Astrocyte (in vitro differentiated cells and primary cell): Measurements from ENCODE around the gene UBE2V1.

ENCODE experiments used
- CTCF ChIP-seq: IDR thresholded peaks from 2 replicates; pipeline ENCODE4 v1.5.1; 2011; ENCODE audit warnings: low read depth, mild to moderate bottlenecking, inconsistent platforms, low read length, moderate library complexity; ENCODE audit not compliant: insufficient read depth
- EZH2 ChIP-seq: IDR thresholded peaks from 2 replicates; pipeline ENCODE4 v1.6.1; 2012; ENCODE audit warnings: mild to moderate bottlenecking, low read length, inconsistent platforms; ENCODE audit not compliant: insufficient read depth

GRCh38 chr20:50085146-50085480, 27.8 kb downstream of the UBE2V1 start:
- TF ChIP-seq CTCF, result no peak
- TF ChIP-seq EZH2, result no peak
